Adipose tissue (tissue), 3 donors: ENCODE results near the gene TSR1. TPM values are rescaled to one million over a fixed set of nuclear protein-coding genes. Genes with fewer than 3 reads are reported as not detected.

Experiments
- H3K27ac ChIP-seq: one replicate; pipeline ENCODE4 v1.5.1; 2013; ENCODE audit warnings: low read depth, low read length
- WGBS, 3 donors: extraction: QIAGEN DNeasy Blood & Tissue Kit; methylation state at CpG; one replicate each; pipeline ENCODE4 v1.1.7; 2013; 5-methylcytosine and 5-hydroxymethylcytosine counted together
- polyA plus RNA-seq, 3 donors: library from polyadenylated mRNA; stranded (reverse); fragments of 200-250 nt; gene quantifications; one replicate each; pipeline ENCODE4 v1.2.3, GENCODE V29; 2013
- donor health status: healthy with polysubstance abuse.
- donor health status: Bipolar disorder and iron deficiency.
- donor health status: healthy.

TSR1 gene
- 10 to 100 TPM in 2 of 3 donors, 1 to 10 TPM in 1; 9.8 to 28.5 (median 18.4) TPM for polyA plus RNA-seq

DNA sequence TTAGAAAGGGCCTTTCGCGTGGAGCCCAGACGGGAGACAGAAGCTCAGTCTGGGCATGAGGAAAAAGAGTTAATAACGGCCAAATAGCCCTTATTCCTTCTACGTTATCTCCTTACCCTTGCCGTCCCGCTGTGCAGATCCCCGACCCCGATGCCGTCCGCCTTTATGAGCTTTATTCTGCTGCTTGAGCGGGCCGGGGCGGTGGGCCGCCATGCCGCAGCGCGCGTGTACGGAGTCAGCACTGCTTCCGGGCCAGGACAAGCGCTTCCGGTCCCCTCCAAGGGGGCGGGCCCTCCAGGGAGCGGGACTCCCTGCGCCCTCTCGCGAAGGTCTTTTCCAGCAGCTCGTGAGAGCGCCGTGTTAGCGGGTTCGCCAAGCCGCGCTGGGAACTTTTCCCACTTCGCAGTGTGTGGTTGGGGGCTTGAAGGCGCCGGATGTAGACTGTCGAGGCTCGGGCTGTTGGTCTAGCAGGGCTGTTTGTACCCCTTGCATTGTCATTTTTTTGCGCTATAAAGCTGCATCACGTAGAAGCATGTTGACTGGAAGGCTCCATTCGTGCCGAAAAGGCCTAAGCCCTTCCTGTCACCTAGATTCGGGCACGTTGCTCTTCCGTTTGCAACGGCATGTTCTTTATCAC is at the start of gene TSR1:
Gene TSR1, minus strand, starts transcription at position 243 of the 637 bp plus-strand sequence. Its CDS starts 30 bp downstream, at position 213.
- 0 to 1% (median 1%) methylated on average over 48 of the region's 48 CpGs for WGBS, 3 donors
- H3K27ac ChIP-seq, result no peak within 1 kb of the TSS

DNA sequence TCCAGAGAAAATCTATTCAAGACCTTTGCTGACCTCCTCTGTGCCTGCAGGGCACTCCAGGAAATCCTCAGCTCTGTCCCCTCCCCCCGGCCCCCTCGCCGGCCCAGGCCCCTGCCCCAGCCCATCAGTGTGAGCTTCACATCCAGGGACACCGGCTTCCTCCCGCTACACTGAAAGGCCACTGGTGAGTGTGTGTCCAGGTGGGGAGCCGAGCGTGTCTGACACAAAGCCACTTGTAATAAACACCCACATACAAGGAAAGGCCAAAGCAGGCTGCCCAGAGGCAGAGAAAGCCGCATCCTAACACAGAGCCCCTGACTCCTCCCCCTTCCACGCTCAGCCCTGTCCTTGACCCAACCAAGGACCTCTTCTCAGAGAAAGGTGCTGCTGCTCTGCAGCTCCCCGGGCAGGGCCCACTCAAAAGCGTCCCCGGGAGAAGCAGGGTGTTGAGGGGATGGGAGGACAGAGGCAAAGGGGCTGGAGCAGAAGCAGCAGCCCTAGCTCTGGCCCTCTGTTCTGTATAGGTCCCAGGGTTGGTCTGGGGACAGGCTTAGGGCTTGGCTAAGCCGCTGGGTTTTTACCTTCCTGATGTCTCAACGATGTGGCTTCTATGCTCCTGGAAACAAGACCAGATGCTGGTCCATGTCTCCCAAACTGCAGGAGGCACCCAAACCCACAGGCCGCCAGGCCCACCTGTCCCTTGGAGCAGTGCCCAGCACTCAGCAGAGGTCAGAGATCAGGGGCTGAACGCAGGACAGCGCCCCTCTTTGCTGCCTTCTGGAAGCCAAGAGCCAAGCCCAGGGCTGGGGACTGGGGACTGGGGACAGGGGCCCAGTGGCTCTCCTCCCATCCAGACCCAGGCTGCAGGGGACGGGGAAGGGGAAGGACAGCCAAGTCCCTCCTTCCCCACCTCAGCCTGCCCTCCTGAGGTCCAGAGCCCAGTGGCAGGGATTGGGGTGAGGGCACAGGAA is 49.3 kb upstream of the TSR1 start:
- no peak overlapping the region for H3K27ac ChIP-seq
- WGBS, 3 donors, result 68 to 77% (median 71%) methylated on average over 18 of the region's 18 CpGs

DNA sequence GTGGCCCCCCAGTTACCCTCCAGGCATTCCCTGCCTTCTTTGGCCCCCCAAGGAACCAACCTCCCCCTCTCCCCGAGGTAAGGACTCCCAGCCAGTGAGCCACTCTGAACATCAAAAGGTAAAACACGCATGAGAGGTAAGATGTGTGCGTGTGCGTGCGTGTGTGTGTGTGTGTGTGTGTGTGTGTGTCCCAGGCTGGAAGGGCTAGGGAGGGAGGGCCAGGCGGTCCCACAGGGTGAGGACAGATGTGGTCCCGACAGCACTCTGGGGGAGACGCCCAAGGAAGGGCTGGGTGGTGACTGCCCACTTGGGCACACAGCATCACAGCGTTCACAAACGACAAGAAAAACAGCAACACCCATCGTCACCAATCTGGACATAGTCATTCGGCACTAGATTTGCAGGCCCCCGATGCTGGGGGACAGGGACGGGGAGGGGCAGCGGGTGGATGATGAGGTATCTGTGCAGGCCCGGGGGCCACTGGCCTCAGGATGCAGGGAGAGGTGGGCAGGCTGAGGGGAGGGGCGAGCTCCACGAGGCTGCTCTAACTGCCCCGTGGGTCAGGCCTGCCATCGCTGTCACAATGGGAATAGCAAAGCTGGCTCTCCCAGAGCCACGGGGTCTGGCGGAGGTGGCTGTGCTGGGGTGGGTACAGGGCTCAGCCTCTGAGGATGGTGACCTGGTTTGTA is 48.3 kb upstream of the TSR1 start:
- WGBS, 3 donors, result 77 to 82% (median 77%) methylated on average over 21 to 22 of the region's 22 CpGs
- H3K27ac ChIP-seq, result no peak overlapping the region

DNA sequence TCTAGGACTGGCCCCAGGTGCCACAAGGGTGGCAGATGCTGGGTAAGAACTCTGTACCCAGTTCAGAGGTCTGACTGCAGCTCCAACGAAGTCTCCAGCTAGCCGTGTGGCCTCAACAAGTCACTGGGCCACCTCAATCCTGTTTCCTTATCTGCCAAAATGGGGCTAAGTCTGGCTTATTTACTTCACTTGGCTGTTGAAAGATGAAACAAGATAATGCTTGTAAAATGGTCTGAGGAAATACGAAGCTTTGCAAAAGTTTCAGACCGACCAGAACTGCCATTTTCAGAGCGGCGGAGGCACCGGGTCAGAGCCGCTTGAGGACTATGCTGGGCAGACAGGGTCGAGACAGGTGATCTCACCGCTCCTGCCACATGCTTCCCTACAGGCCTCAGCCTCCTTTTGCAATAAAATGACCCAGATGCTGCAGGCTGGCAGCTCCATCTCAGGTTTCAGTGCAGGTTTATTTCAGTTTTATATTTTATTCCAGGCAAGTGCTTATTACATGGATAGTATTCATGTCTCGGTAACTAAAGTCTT is 47.4 kb upstream of the TSR1 start:
- no peak overlapping the region for H3K27ac ChIP-seq
- 82 to 92% (median 90%) methylated on average over 11 of the region's 11 CpGs for WGBS, 3 donors

DNA sequence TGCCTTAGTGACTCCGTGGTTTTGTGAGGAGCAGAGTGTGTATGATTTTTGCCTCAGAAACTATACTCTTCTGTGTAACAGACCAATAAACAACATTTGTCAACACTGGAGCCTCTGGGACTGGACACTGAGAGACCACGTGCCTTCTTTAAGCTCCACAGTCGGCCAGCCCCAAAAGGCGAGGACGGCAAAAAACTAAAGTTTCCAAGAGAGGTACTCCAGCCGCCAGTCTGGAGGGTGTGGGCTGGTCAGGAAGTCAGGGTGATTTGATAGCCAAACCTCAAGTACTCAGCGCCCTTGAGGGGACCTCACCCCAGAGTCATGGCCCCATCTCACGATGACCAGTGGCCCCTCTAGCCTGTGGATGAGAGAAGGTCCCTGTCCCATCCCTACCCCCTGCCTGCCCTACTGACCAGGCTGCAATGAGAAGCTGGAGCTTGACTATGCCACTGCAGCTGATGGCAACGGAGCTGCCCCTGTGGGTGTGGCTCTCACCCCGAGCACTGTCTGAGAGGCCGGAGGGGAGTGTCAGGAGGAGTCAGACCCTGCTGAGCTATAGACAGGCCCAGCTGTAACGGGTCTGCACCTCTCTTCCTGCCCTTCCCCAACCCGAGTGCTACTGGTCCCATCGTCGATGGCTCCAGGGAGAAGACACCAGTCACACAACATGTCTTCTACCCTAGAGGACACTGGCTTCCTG is 44.8 kb upstream of the TSR1 start:
- no peak overlapping the region for H3K27ac ChIP-seq
- 74 to 81% (median 76%) methylated on average over 15 of the region's 15 CpGs for WGBS, 3 donors

DNA sequence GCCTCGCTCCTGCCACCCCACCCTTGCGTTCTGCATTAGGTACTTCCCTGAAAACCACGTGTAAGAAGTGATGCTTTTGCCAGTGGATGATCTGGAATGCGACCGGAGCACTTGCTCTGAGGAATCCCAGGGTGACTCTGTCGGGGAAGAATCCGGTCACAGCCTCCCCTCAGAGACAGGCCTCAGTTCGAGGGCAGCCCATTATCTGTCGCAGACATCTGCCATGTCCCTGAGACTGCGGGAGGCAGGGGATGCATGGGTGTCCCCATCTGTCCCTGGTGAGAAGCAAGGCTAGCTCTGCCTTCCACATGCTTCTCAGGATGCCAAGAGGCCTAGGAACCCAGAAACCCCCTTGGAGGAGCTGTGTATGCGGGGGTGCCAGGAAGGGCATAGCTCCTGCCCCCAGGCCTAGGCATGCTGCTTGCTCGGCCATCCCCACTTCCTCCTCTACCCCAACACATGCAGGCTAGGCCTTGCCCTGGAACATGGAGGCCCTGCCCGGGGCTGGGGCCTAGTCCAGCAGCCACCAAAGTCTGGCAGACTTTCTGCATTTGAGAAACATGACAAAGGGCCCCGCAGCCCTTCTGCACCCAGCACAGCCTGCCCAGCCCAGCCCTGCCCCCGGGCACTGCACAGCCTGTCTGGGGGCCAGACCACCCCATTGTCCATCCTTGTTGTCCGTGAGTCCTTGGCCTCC is 44.1 kb upstream of the TSR1 start:
- no peak overlapping the region for H3K27ac ChIP-seq
- 78 to 85% (median 82%) methylated on average over 16 of the region's 16 CpGs for WGBS, 3 donors

DNA sequence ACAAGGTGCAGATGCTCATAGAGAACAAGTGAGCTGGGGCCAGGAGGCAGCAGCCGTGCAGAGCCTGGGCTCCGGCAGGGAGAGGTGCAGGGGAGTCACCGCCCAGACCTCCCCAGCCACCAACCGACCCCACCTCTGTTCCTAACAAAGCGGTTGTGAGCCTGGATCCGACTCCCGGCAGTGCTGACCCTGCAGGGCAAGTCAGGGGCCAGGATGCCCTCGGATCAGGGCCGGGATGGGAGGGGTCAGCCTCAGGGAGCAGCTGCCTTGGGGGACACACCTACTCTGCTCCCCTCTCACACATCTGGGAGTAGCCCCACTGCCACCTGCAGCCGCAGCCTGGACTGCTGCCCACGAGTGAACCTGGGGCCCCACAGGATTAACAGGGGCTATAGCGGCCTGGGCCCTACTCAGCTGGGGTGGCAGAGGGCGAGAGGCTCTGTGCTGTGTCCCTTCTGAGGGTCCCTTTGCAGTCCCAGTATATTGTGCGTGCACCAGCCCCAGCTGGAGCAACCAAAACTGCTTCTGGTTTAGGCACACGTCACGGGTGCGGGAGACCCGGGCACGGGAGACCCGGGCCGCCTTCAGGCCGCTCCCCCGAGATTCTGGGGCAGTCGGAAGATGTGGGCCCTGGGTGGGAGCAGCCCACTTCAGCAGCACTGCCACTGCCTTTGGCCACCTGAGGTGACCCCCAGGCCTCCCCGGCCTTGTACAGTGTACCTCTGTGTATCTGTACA is 43.4 kb upstream of the TSR1 start:
- 86 to 89% (median 88%) methylated on average over 25 of the region's 25 CpGs for WGBS, 3 donors
- H3K27ac ChIP-seq, result no peak overlapping the region

DNA sequence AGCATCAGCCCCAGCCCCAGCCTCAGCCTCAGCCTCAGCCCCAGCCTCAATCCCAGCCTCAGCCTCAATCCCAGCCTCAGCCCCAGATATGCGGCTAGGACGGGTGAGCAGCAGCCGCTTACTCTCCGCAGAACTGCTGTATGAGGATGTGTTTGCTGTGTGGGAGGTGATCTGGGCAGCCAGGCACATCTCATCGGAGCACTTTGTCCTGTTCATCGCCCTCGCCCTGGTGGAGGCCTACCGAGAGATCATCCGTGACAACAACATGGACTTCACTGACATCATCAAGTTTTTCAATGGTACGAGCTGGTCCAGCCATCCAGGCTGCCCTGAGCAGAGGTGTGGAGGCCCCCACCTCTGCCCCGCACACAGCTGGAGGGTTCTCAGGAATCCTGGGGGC is 42.6 kb upstream of the TSR1 start:
- 90 to 94% (median 93%) methylated on average over 11 of the region's 11 CpGs for WGBS, 3 donors
- no peak overlapping the region for H3K27ac ChIP-seq

DNA sequence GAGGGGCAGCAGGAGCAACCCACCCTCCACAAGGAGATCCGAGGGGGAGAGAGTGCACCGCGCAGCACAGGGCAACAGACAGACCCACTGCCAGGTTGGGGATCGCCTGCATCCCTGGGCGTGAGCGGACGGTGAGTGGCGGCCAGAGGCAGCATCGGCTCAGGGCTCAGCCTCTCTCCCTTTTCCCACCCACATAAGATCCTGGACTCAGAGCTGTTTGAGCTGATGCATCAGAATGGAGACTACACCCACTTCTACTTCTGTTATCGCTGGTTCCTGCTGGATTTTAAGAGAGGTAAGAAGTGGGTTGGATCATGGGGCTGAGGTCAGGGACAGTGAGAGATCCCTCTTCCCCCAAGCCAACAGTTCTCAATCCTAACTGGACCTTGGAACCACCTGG is 41.4 kb upstream of the TSR1 start:
- 86 to 90% (median 89%) methylated on average over 10 of the region's 10 CpGs for WGBS, 3 donors
- no peak overlapping the region for H3K27ac ChIP-seq

DNA sequence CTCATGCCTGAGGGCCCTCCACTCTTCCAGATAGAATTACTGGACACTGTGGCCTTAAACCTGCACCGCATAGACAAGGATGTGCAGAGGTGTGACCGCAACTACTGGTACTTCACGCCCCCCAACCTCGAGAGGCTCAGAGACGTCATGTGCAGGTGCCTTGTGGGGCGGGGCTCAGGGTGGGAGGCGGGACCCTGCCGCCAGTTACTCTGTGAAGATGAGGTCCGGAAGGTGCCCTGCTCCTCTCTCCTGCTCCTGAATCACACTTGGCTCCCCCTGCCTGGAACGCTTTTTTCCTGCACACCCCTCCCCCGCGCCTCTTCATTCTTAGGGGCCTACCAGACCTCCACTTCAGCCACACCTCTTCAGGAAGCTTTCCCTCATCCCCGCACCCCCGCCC is 39.9 kb upstream of the TSR1 start:
- H3K27ac ChIP-seq, result no peak overlapping the region
- WGBS, 3 donors, result 89 to 91% (median 91%) methylated on average over 14 of the region's 14 CpGs

DNA sequence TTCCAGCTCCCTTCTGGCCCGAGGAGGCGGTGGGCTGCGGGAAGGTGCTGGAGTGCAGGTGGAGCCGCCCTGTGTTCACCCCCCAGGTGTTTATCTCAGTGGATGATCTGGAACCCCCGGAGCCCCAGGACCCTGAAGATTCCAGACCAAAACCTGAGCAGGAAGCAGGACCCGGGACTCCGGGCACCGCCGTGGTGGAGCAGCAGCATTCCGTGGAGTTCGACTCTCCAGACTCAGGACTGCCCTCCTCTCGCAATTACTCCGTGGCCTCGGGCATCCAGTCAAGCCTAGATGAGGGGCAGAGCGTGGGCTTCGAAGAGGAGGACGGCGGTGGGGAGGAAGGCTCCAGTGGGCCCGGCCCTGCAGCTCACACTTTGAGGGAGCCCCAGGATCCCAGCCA is 39.1 kb upstream of the TSR1 start:
- H3K27ac ChIP-seq, result no peak overlapping the region
- WGBS, 3 donors, result 89 to 94% (median 91%) methylated on average over 19 of the region's 19 CpGs

DNA sequence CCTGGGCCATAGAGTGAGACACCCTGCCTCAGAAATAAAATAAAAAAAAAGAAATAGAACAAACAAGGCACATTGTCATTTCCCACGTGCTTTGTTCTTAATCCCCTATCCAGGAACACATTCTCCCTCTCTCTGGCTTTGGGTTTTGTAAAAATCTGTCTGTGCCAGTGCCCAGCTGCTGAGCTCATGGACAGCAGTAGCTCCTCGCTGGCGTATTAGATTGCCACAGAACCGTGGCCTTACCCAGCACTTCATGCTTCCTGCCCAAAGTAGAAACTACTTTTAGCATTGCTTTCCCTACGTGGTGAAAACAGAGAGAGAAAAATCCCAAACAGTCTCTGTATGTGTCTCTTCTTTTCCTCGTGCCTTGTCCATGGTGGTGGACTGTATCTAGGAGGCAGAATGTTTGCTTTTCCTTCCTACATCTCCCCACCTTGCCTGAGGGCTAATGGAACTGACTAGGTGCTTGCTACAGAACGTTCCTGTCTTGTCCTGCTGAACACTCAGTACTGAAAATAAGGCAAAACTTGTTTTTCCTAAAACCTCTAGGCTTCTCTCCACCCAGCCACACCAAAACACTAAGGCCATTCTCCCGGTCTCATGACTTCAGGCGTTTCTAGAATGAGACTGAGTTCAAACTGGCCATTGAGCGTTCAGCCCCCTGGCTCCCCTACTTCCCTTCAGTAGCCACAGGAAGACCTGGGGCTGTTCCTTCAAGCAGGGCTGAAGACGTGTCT is 38.5 kb upstream of the TSR1 start:
- WGBS, 3 donors, result 80 to 87% (median 83%) methylated on average over 11 of the region's 11 CpGs
- H3K27ac ChIP-seq, result no peak overlapping the region

DNA sequence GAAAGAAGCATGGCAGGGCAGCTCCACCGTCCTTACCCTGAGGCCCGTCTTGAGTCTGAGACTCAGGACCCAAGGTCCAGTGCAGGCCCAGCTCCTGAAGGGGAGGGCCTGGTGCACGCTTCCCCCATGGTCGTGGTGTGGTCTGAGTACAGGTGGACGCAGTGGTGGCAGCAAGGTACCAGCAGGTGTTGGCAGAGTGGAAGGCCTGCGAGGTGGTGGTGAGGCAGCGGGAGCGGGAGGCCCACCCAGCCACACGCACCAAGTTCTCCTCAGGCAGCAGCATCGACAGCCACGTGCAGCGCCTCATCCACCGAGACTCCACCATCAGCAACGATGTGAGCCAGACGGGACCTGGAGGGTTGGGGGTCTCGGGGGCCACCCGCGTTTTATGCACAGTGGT is 36.9 kb upstream of the TSR1 start:
- 94 to 95% (median 95%) methylated on average over 18 of the region's 18 CpGs for WGBS, 3 donors
- no peak overlapping the region for H3K27ac ChIP-seq

DNA sequence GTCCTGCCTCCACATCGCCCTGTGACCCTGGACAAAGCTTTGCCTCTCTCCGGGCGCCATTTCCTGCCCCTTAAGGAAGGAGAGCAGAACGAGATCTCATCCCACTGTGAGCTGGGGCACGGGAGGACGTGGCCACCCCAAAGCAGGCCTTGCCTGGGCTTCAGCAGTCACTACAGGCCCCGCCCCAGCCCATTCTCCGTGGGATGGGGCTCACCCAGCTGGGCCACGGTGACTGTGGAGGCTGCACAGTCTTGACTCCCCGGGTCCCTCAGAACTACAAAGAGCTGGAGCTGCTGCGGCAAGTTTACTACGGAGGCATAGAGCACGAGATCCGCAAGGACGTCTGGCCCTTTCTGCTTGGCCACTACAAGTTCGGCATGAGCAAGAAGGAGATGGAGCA is 36.4 kb upstream of the TSR1 start:
- 88 to 93% (median 91%) methylated on average over 15 to 16 of the region's 16 CpGs for WGBS, 3 donors
- no peak overlapping the region for H3K27ac ChIP-seq

DNA sequence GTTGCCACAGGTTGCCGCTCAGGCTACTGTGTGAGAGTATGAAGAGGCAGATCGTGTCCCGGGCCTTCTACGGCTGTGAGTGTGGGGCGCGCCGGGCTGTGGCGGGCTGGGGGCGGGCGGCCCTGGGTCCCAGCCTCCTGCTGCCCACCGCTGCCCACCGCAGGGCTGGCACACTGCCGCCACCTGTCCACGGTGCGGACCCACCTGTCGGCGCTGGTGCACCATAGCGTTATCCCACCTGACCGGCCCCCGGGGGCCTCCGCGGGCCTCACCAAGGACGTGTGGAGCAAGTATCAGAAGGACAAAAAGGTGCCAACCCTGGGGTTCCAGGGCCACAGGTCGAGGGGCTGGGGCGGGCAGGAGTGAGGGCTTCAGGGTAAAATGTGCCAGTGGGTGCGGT is 35.9 kb upstream of the TSR1 start:
- 93 to 98% (median 96%) methylated on average over 20 to 26 of the region's 26 CpGs for WGBS, 3 donors
- no peak overlapping the region for H3K27ac ChIP-seq
